Left colon (tissue), 2 donors: ENCODE results near the gene SPCS3. TPM values are rescaled to one million over a fixed set of nuclear protein-coding genes. Genes with fewer than 3 reads are reported as not detected.
"Not testable (repeated sequence)": the region's sequence is repeated elsewhere in the genome, so short reads cannot be mapped to it uniquely, and the experiment has no call there.

Source experiments
- ATAC-seq: fragments of 200-7000 bp; cut with Tn5 transposase; one replicate; pipeline ENCODE4 v1.9.1; 2020; ENCODE audit warnings: mild to moderate bottlenecking, moderate library complexity
- DNase-seq, 2 donors: peaks; one replicate each; pipeline ENCODE4 v3.0.0-alpha.2; 2020
- intact Hi-C, 2 donors: fragments of 100-400 bp; cut with DNase I in 1 of 2; cut with micrococcal nuclease in 1 of 2; formaldehyde crosslinking; loops; one replicate each; pipeline versions ENCODE4 v1.11.2 to v1.14.0; 2022; cut with DNase I, micrococcal nuclease
- long read RNA-seq: library from polyadenylated mRNA; unstranded; transcript quantifications from one replicate; pipeline ENCODE4 v2.0.0, GENCODE V29; 2021
- total RNA-seq, 2 donors: library from RNA; stranded (reverse); fragmentation: NEBNext Ultra II Directional; extraction: Animal tissue kit (Norgen Biotek cat#: 25700); gene quantifications; one replicate each; pipeline ENCODE4 v1.2.1, GENCODE V29; 2021
- donor health status: DM: no; HTN: no; CAD: no.
- donor health status: DM: yes; HTN: yes; CAD: no.

The SPCS3 gene
- total RNA-seq = 100 to 1,000 TPM in 1 of 2 donors, 10 to 100 TPM in 1; 88.5 to 112 TPM
- long read RNA-seq, full-length matches to known transcripts = 30 of 35 reads
- long read RNA-seq, partial matches to known transcripts = 2 of 35 reads
- long read RNA-seq, other reads (novel, unspliced or antisense) = 3 of 35 reads

- ATAC-seq (peak; percentile 97), DNase-seq (peak; percentile 96 to 98)
- intact Hi-C loops = no loop called here
Measured at GRCh38 chr4:176319704-176320339, at the start of gene SPCS3. Gene SPCS3 (plus strand): TSS chr4:176319966. CDS start chr4:176320077, 111 bp downstream.

GRCh38 chr4:176270669-176271068 is 49.1 kb upstream of the SPCS3 start:
- intact Hi-C loops = no loop called here
- DNase-seq = no peak
- no peak for ATAC-seq

DNA sequence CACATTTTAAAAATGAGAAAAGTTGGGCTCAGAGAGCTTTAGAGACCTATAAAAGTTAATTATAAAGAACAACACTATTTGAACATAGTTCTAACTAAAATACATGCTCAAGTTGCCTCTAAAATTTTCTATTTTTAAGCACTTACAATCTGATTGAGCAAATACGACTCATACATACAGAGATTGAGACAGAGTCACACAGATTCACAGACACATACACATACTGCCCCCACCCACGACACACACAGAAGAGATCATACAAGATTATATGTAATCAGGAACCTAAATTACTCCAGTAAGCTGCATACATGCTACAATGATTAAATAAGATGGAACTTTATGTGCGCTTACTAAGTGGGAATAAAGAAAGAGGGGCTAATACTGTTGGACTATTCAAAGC is 48.0 kb upstream of the SPCS3 start:
- intact Hi-C loops = no loop called here
- ATAC-seq (no peak), DNase-seq (no peak)

GRCh38 chr4:176272799-176273198 is 47.0 kb upstream of the SPCS3 start:
- intact Hi-C loops = no loop called here

DNA sequence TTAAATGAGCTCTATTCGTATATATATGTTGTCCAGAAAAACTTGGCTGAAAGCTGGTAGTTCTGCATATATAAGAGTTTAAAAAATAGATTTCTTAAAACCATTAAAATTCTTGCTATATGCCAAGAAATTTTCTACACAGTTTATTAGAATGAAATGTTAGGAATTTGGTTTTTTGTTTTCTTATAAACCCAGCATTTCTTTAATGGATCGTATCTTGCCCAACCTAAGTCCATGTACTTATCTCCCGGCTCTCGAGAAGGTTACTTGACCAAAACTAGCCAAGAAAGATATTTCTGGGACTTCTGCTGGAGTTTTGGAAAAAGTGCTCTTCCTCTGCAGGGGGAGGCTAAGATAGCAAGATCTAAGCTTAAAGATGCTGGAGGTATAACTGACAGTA is 46.0 kb upstream of the SPCS3 start:
- intact Hi-C loops = no loop called here
- no peak for DNase-seq
- ATAC-seq = no peak

More at GRCh38 chr4:176272799-176273198, 47.0 kb upstream of the SPCS3 start:
- ATAC-seq (no peak), DNase-seq (no peak)

GRCh38 chr4:176274441-176274840 is 45.3 kb upstream of the SPCS3 start:
- DNase-seq (no peak), ATAC-seq (peak; percentile 20)
- intact Hi-C loops = no loop called here

DNA sequence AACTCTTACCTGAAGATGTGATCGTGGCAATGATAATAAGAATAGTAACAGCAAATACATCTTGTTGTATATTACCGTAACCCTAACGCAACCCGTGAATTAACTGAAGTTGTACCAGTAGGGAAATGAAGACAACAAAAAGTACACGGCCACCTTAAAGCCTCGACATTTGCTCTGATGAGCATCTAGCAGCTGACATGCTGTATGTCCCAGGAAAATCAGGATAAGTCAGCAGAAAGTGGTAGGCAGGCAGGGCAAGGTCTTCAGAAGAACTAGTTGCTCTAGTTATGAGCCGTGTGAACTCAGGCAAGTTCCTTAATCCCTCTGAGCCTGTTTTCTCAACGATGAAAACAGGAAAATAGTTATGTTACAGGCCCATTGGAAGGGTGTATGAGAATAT is 43.1 kb upstream of the SPCS3 start:
- intact Hi-C loops = no loop called here
- DNase-seq (no peak), ATAC-seq (no peak)

- intact Hi-C loops = no loop called here
- ATAC-seq (peak; percentile 80), DNase-seq (peak; percentile 36 to 56)
Measured at GRCh38 chr4:176277162-176277904, 42.4 kb upstream of the SPCS3 start.

GRCh38 chr4:176279560-176279959 is 40.2 kb upstream of the SPCS3 start:
- intact Hi-C loops, ATAC-seq, DNase-seq: not testable (repeated sequence)

DNA sequence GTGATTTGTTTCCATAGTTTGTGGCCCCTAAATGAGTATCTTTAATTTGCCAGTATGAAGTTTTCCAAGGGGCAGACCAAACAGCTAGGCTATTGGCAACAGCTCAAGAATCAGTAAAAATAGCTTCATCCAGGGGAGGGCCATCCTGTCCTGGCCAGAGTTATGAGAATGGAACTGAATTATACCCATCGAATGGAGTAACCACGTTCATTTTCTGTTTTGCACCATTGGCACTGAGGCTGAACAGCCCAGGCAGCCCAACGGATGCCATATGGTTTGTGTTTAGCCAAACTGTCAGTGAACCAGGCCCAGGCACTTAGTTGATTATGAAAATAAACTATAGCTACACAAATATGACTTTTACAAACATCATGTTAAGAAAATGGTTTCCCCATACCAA is 33.0 kb upstream of the SPCS3 start:
- ATAC-seq (no peak), DNase-seq (no peak)
- intact Hi-C loops = no loop called here

- DNase-seq (no peak), ATAC-seq (no peak)
- intact Hi-C loops = no loop called here
Measured at GRCh38 chr4:176287546-176287945, 32.2 kb upstream of the SPCS3 start.

DNA sequence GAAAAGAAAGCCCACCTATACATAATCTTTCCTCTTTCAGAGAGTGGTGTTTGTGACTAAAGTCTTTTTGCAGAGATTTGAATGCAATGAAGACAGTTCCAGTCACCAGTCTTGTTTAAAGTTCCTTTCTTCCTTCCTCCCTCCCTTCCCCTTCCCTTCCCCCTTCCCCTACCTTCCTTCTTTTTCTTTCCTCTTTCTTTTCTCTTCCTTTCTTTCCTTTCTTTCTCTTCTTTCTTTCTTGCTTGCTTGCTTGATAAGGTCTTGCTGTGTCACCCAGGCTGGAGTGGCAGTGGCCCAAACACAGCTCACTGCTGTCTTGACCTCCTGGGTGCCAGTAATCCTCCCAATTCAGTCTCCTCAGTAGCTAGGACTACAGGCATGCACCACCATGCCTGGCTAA is 31.7 kb upstream of the SPCS3 start:
- ATAC-seq (no peak), DNase-seq (no peak)
- intact Hi-C loops = no loop called here

- DNase-seq (no peak), ATAC-seq (no peak)
- intact Hi-C loops = no loop called here
Measured at GRCh38 chr4:176289561-176289960, 30.2 kb upstream of the SPCS3 start.

DNA sequence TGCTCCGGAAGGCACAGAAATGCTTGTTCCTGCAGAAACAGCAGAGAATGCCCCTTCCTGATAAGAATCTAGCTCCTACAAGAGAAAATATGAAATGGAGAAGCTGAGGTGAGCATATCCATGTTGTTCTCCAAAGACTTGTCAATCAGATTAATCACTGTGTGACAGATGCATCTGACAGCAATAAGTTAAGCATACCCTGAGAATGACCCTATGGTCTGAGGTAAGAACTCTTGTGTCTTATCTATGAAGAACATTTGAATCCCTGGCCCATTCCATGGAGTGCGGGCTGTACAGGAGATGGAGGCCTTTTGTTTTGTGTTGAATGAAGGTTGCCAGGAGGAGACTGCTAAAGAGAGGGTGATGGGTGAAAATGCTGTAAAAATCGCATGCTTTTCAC is 29.2 kb upstream of the SPCS3 start:
- DNase-seq = no peak
- intact Hi-C loops = no loop called here
- ATAC-seq = no peak

GRCh38 chr4:176291748-176292147 is 28.0 kb upstream of the SPCS3 start:
- intact Hi-C loops = no loop called here
- DNase-seq = no peak
- no peak for ATAC-seq

- ATAC-seq (no peak), DNase-seq (no peak)
- intact Hi-C loops = no loop called here
Measured at GRCh38 chr4:176292920-176293319, 26.8 kb upstream of the SPCS3 start.

DNA sequence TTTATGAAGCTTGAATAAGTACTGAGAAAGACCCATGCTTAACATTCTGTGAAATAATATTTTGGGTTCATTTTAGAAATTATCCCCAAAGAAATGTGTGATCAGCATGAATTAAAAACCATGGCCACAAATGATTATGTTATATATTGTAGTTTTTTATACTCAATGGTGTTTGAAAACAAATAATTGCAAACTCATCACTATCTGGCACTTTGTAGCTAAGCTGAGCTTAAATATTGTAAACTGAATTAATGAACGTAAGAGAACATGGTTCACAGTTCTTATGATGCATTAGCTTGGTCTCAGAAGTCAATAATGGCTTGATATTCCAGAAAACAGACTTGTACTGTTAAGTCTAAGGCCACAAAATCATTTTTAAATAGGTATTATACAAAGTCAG is 26.1 kb upstream of the SPCS3 start:
- DNase-seq (no peak), ATAC-seq (no peak)
- intact Hi-C loops = no loop called here

DNA sequence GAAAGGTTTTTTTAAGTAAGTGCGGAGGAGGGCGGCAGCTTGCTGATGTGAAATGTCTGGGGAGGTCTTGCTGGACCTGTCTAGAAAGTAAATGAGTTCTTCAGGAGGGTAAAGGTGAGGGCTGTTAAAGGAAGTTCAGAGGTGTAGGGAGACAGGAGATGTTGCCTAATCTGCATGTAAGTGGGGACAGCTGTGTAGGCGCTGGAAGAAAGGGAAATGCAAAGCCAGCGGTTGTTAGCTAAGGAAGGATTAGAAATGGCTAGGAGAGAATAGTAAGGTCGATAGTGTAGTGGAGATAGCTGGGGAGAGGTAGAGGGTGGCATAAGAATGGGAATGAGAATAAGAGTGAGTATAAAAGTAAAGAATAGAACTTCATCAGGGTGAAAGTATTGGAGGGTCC is 23.9 kb upstream of the SPCS3 start:
- intact Hi-C loops, ATAC-seq, DNase-seq: not testable (repeated sequence)

- DNase-seq (no peak), ATAC-seq (no peak)
- intact Hi-C loops = no loop called here
Measured at GRCh38 chr4:176298664-176299063, 21.1 kb upstream of the SPCS3 start.

DNA sequence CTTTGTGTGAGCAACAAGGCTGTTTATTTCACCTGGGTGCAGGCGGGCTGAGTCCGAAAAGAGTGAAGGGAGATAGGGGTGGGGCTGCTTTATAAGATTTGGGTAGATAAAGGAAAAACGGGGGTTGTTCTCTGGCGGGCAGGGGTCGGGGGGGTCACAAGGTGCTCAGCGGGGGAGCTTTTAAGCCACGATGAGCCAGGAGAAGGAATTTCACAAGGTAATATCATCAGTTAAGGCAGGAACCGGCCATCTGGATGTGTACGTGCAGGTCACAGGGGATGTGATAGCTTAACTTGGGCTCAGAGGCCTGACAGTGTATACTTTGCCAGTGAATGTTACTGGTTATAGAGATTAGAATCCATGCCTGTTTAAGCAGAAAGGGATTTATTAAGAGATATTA is 19.7 kb upstream of the SPCS3 start:
- intact Hi-C loops = no loop called here
- DNase-seq (no peak), ATAC-seq (no peak)
